Medulla oblongata (tissue), 1 donor: ENCODE data around the gene SPATA31E1.
"Not testable (repeated sequence)": the region's sequence is repeated elsewhere in the genome, so short reads cannot be mapped to it uniquely, and the experiment has no call there.

Source experiments
- DNase-seq: peaks from one replicate; pipeline ENCODE4 v3.0.0-alpha.2; 2015; ENCODE audit errors: extremely low spot score

Gene SPATA31E1

GRCh38 chr9:87934444-87934843 is 51.8 kb downstream of the SPATA31E1 start:
- DNase-seq = not testable (repeated sequence)

DNA sequence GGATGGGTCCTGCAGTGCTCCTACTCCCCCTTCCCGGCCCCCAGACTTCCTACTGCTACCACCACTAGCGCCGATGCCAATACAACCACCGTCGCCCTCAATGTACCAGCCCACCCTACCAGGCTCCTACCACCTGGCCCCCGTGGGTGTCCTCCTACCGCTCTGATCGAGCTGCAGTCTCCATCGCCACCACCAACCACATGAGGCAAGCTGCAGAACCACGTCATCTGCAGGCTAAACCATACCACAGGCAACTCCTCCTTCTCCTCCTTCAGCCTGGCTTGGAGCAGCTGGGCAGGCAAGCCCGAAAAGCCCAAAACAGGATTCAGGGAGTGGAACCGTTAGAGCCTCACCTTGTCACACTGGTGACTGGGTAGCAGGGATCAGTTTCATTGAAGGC is 54.7 kb downstream of the SPATA31E1 start:
- DNase-seq = not testable (repeated sequence)

- DNase-seq = not testable (repeated sequence)
Observed at GRCh38 chr9:87937918-87938317, 55.2 kb downstream of the SPATA31E1 start.

GRCh38 chr9:87938336-87938735 is 55.7 kb downstream of the SPATA31E1 start:
- not testable (repeated sequence) for DNase-seq
